ENCODE data around the gene HIVEP3.

DNA sequence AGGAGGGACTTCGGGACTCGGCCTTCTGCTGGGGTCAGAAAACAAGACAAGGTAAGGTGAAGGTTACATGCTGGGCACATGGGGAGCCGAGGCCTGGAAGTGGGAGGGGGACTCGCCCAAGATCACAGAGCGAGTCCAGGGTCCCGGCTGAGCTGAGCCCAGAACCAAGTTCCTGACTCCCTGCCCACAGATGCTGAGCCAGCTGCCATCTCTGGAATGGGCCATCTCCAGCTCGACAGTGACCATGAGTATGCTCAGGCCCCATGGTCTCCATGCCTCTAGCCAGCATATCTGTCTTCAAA lies 407.5 kb downstream of the HIVEP3 start:
- no peak for TF ChIP-seq TAF1 (IDR thresholded peaks at IDR 0.05; ENCODE audit: low read depth, low read length)
- TF ChIP-seq POLR2A (IDR thresholded peaks at IDR 0.05; ENCODE audit: low read depth, low read length) = no peak
- no peak for TF ChIP-seq POLR2AphosphoS5 (IDR thresholded peaks at IDR 0.05; ENCODE audit: low read depth, low read length)
- no peak for TF ChIP-seq POU2F2 (IDR thresholded peaks at IDR 0.05; ENCODE audit: low read depth, low read length)

Measured in GM12891 (cell line).